ENCODE data around the gene C6orf62.

DNA sequence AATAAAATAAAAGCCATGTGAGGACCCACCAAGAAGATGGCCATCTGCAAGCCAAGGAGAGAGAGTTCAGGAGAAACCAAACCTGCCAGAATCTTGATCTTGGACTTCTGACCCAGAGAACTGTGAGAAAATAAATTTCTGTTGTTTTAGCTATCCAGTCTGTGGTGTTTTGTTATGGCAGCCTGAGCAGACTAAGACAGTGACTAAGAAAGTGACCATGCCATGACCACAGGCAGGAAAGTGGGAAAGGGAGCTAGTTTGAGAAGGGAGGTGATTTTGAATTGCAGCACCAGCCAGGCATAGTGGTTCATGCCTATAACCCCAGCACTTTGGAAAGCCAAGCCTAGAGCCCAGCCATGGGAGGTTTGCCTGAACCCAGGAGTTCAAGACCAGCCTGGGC lies 21.9 kb upstream of the C6orf62 start:
- TF ChIP-seq, protein P1, sequence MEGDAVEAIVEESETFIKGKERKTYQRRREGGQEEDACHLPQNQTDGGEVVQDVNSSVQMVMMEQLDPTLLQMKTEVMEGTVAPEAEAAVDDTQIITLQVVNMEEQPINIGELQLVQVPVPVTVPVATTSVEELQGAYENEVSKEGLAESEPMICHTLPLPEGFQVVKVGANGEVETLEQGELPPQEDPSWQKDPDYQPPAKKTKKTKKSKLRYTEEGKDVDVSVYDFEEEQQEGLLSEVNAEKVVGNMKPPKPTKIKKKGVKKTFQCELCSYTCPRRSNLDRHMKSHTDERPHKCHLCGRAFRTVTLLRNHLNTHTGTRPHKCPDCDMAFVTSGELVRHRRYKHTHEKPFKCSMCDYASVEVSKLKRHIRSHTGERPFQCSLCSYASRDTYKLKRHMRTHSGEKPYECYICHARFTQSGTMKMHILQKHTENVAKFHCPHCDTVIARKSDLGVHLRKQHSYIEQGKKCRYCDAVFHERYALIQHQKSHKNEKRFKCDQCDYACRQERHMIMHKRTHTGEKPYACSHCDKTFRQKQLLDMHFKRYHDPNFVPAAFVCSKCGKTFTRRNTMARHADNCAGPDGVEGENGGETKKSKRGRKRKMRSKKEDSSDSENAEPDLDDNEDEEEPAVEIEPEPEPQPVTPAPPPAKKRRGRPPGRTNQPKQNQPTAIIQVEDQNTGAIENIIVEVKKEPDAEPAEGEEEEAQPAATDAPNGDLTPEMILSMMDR (IDR thresholded peaks at IDR 0.05), result no peak
- no peak for TF ChIP-seq POLR2A (IDR thresholded peaks at IDR 0.05)

All from thyroid gland (tissue), 4 donors.